Mammary epithelial cell (primary cell): Measurements from ENCODE around the gene TXNDC15.
"Not testable (repeated sequence)": the region's sequence is repeated elsewhere in the genome, so short reads cannot be mapped to it uniquely, and the experiment has no call there.

Experiments
- EZH2 ChIP-seq: IDR thresholded peaks from 2 replicates; pipeline ENCODE4 v1.6.1; 2012; ENCODE audit warnings: low read length, inconsistent platforms, borderline replicate concordance
- TF ChIP-seq, protein P1 (sequence below), 2 donors: IDR thresholded peaks in 1 of 2; conservative IDR thresholded peaks in 1 of 2; 2 replicates each; pipeline ENCODE4 v1.5.1; 2011 to 2012; ENCODE audit warnings: inconsistent platforms in 2 of 2, low read length in 2 of 2, mild to moderate bottlenecking in 2 of 2, control low read depth in 1 of 2, low read depth in 1 of 2; ENCODE audit not compliant: insufficient read depth in 1 of 2; ENCODE audit errors: extremely low read depth in 1 of 2

DNA sequence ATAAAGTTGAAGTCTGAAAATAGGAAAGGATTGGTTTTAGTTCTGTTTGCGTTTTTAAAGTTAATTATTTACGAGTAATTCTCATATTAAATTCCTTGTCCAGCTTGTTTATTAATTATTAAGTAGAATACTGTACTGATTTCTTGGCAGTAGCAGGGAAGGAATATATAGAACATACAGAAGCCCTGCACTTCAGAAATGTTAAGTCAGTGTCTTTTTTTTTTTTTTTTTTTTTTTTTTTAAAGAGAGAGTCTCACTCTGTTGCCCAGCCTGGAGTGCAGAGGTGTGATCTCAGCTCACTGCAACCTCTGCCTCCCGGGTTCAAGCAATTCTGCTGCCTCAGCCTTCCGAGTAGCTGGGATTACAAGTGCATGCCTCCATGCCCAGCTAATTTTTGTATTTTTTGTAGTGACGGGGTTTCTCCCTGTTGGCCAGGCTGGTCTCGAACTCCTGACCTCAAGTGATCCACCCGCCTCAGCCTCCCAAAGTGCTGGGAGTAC, 24.7 kb upstream of the TXNDC15 start:
- TF ChIP-seq, protein P1, sequence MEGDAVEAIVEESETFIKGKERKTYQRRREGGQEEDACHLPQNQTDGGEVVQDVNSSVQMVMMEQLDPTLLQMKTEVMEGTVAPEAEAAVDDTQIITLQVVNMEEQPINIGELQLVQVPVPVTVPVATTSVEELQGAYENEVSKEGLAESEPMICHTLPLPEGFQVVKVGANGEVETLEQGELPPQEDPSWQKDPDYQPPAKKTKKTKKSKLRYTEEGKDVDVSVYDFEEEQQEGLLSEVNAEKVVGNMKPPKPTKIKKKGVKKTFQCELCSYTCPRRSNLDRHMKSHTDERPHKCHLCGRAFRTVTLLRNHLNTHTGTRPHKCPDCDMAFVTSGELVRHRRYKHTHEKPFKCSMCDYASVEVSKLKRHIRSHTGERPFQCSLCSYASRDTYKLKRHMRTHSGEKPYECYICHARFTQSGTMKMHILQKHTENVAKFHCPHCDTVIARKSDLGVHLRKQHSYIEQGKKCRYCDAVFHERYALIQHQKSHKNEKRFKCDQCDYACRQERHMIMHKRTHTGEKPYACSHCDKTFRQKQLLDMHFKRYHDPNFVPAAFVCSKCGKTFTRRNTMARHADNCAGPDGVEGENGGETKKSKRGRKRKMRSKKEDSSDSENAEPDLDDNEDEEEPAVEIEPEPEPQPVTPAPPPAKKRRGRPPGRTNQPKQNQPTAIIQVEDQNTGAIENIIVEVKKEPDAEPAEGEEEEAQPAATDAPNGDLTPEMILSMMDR (conservative IDR thresholded peaks at IDR 0.05 in 1 of 2, IDR thresholded peaks at IDR 0.05 in 1 of 2; ENCODE audit: extremely low read depth in 1 of 2, insufficient read depth in 1 of 2, low read depth in 1 of 2, low read length in 2 of 2): not testable (repeated sequence)
- TF ChIP-seq EZH2: not testable (repeated sequence)
